Muscle layer of duodenum (tissue), 2 donors: ENCODE data around the gene IFI35.

ENCODE experiments used
- H3K27ac ChIP-seq: one replicate; pipeline ENCODE4 v1.7.0; 2013; ENCODE audit warnings: mild to moderate bottlenecking, low read length
- H3K27me3 ChIP-seq: one replicate; pipeline ENCODE4 v1.7.0; 2013; ENCODE audit warnings: low read depth, mild to moderate bottlenecking, control low read depth, low read length
- H3K36me3 ChIP-seq, 2 donors: one replicate each; pipeline ENCODE4 v1.7.0; 2013; ENCODE audit warnings: low read length in 2 of 2, control low read depth in 1 of 2, mild to moderate bottlenecking in 1 of 2; ENCODE audit not compliant: insufficient read depth in 2 of 2, control insufficient read depth in 1 of 2
- H3K4me1 ChIP-seq, 2 donors: one replicate each; pipeline ENCODE4 v1.7.0; 2013; ENCODE audit warnings: low read length in 2 of 2, mild to moderate bottlenecking in 2 of 2, control low read depth in 1 of 2, moderate library complexity in 1 of 2; ENCODE audit not compliant: insufficient read depth in 2 of 2, control insufficient read depth in 1 of 2
- H3K4me3 ChIP-seq, 2 donors: one replicate each; pipeline ENCODE4 v1.7.0; 2013; ENCODE audit warnings: low read length in 2 of 2, low read depth in 1 of 2, mild to moderate bottlenecking in 1 of 2
- H3K9me3 ChIP-seq, 2 donors: one replicate each; pipeline ENCODE4 v1.7.0; 2013; ENCODE audit warnings: low read length in 2 of 2, control low read depth in 1 of 2, mild to moderate bottlenecking in 1 of 2; ENCODE audit not compliant: control insufficient read depth in 1 of 2
- donor health status: healthy.

The IFI35 gene

GRCh38 chr17:43026595-43026994 lies 20.0 kb downstream of the IFI35 start:
- no peak overlapping the region for H3K4me3 ChIP-seq
- H3K9me3 ChIP-seq = no peaks in the 10 kb centered on the region
- H3K27ac ChIP-seq = no peak overlapping the region
- H3K27me3 ChIP-seq = no peaks in the 10 kb centered on the region
- peaks cover 0 to 4% of the 10 kb centered on the region in 2 donors for H3K36me3 ChIP-seq
- H3K4me1 ChIP-seq = no peaks in the 10 kb centered on the region

DNA sequence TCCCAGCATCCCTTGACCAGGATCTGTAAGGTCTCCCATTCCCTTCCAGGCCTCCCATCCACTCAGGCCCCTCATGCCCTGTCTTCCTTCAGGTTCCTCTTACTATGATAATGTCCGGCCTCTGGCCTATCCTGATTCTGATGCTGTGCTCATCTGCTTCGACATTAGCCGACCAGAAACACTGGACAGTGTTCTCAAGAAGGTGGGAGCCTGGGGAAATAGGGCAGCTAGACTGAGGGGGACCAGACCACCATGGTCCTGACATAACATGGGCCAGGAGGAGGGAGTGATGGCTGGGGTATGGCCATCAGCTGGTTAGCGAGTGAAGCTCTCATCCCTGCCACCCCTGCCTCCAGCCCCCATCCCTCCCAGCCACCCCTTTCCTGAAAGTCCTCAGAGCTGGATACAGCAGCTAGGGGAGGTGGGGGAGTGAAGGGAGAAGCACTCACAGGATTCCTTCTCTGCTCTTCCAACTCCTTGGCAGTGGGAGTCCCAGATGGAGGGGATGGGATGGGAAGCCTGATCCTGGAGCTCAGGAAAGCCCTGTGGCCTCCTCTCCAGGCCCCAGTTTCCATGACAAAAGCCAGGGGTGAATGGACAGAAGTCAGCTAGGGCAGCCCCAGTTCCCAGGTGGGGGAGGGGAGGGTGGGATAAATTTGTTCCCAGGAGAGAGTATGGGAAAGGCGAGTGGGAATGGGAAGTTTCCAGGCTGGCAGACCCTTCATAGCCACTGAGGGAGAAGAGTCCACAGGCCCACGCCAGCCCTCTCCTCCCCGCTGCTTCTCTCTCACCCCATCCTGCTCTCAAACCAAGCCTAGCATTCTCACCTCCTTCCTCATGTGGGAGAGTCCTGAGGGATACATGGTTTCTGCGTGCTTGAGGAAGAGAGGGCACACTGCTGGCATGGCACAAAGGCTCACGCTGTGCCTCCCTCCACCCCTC lies 20.8 kb downstream of the IFI35 start:
- no peaks in the 10 kb centered on the region for H3K36me3 ChIP-seq
- no peaks in the 10 kb centered on the region for H3K27me3 ChIP-seq
- H3K9me3 ChIP-seq = no peaks in the 10 kb centered on the region
- no peak overlapping the region for H3K4me3 ChIP-seq
- no peaks in the 10 kb centered on the region for H3K4me1 ChIP-seq
- H3K27ac ChIP-seq = no peak overlapping the region

GRCh38 chr17:43028221-43028861 lies 21.8 kb downstream of the IFI35 start:
- H3K4me1 ChIP-seq = no peaks in the 10 kb centered on the region
- H3K27ac ChIP-seq = no peak overlapping the region
- no peaks in the 10 kb centered on the region for H3K36me3 ChIP-seq

DNA sequence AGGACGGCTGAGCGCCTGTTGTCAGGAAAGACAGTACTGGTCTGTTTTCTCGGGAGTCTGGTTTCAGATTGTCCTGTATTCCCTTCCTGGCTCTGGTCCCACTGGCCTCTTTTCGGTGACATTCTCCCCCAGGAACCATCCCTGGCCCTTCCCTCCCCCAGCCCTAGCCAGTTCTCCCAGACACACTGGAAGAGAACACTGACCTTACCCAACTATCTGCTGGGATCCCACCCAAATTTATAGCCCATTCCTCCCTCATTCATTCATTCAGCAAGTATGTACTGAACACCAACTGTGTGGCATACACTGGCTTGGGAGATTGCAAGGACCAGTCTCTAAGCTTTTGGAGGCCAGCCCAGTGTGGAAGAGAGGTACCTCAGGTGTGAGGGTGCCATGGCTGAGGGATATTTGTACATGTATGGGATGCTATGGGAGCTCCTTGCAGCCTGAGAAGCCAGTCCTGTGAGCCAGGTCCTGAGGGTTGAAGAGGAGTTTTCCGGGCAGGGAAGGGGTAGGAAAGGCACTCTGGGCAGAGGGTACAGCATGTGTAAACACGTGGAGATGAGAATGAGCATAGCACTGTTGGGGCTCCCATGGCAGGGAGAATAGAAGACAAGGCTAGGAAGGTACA lies 23.7 kb downstream of the IFI35 start:
- Histone ChIP-seq H3K4me3 (no peak overlapping the region), H3K9me3 (no peaks in the 10 kb centered on the region), H3K27ac (no peak overlapping the region), H3K27me3 (no peaks in the 10 kb centered on the region), H3K4me1 (no peaks in the 10 kb centered on the region), H3K36me3 (no peaks in the 10 kb centered on the region)

More at GRCh38 chr17:43028221-43028861, 21.8 kb downstream of the IFI35 start:
- Histone ChIP-seq H3K4me3 (no peak overlapping the region), H3K27me3 (no peaks in the 10 kb centered on the region), H3K9me3 (no peaks in the 10 kb centered on the region)

DNA sequence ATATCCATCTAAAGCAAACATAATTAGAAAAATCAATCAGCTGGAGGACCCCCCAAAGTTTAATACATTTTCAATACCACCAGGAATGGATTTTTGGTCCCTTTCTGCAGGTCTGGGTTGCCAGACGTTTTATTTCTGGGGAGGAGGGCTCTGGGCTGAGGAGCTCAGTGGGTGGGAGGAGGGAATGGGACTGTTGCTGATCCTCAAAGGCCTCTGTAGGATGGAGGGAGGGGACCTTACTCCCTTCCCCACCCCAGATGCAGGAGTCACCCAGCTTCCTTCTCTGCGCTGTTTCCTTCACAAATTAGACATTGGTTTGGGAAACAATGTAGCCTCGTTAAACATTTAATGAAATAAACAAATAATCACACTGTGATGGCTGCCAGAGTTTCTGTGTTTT lies 25.1 kb downstream of the IFI35 start:
- no peak overlapping the region for H3K27ac ChIP-seq
- H3K4me3 ChIP-seq = no peak overlapping the region
- no peaks in the 10 kb centered on the region for H3K4me1 ChIP-seq
- no peaks in the 10 kb centered on the region for H3K27me3 ChIP-seq
- no peaks in the 10 kb centered on the region for H3K36me3 ChIP-seq
- H3K9me3 ChIP-seq = no peaks in the 10 kb centered on the region

GRCh38 chr17:43033948-43034881 lies 27.6 kb downstream of the IFI35 start:
- H3K9me3 ChIP-seq = no peaks in the 10 kb centered on the region
- H3K27ac ChIP-seq = no peak overlapping the region
- H3K36me3 ChIP-seq = no peaks in the 10 kb centered on the region
- H3K4me3 ChIP-seq = no peak overlapping the region
- H3K4me1 ChIP-seq = no peaks in the 10 kb centered on the region
- H3K27me3 ChIP-seq = no peaks in the 10 kb centered on the region

- H3K27me3 ChIP-seq = no peaks in the 10 kb centered on the region
- H3K36me3 ChIP-seq = no peaks in the 10 kb centered on the region
- no peaks in the 10 kb centered on the region for H3K9me3 ChIP-seq
- H3K4me1 ChIP-seq = no peaks in the 10 kb centered on the region
- no peak overlapping the region for H3K4me3 ChIP-seq
- no peak overlapping the region for H3K27ac ChIP-seq
Observed at GRCh38 chr17:43034894-43035293, 28.3 kb downstream of the IFI35 start.

- H3K9me3 ChIP-seq = no peaks in the 10 kb centered on the region
- H3K4me3 ChIP-seq = no peak overlapping the region
- H3K36me3 ChIP-seq = peaks cover 0 to 7% of the 10 kb centered on the region in 2 donors
- no peaks in the 10 kb centered on the region for H3K4me1 ChIP-seq
- no peaks in the 10 kb centered on the region for H3K27me3 ChIP-seq
- H3K27ac ChIP-seq = no peak overlapping the region
Observed at GRCh38 chr17:43039646-43040045, 33.1 kb downstream of the IFI35 start.

DNA sequence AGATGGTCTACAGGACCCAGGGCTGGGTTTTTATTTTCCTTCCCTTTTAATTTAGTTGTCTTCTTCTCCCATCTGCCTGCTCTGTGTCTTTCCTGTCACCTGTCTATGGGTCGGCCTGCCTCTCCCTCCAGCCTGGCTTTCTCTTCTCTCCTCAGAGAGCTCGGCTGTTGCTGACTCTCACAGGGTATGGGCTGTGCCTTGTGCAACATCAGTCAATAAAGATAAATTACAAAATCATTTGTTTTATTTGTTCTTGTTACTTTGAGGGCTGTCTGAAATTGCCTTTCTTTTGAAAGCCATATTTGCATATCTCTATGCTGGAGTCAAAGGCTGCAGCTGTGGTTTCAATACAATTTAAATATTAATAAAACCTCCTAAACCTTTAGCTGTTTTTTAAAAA lies 34.1 kb downstream of the IFI35 start:
- Histone ChIP-seq H3K4me3 (no peak overlapping the region), H3K27ac (no peak overlapping the region)

GRCh38 chr17:43042025-43042628 lies 35.5 kb downstream of the IFI35 start:
- Histone ChIP-seq H3K27me3 (no peaks in the 10 kb centered on the region), H3K4me3 (no peak overlapping the region), H3K27ac (no peak overlapping the region), H3K4me1 (no peaks in the 10 kb centered on the region), H3K36me3 (peaks cover 0 to 7% of the 10 kb centered on the region in 2 donors), H3K9me3 (no peaks in the 10 kb centered on the region)

More for the DNA sequence above, 34.1 kb downstream of the IFI35 start:
- H3K27me3 ChIP-seq = no peaks in the 10 kb centered on the region
- H3K4me1 ChIP-seq = no peaks in the 10 kb centered on the region
- peaks cover 0 to 7% of the 10 kb centered on the region in 2 donors for H3K36me3 ChIP-seq
- no peaks in the 10 kb centered on the region for H3K9me3 ChIP-seq
